Neural progenitor cell (in vitro differentiated cells): ENCODE data around the gene SIX3. TPM values are rescaled to one million over a fixed set of nuclear protein-coding genes. Genes with fewer than 3 reads are reported as not detected.

Source experiments
- DNase-seq: peaks from one replicate; pipeline ENCODE4 v3.0.0-alpha.2; 2016; ENCODE audit warnings: low spot score
- H2AFZ ChIP-seq: fragments of 200-600 bp; sonication (generic); replicated peaks from 2 replicates; pipeline ENCODE4 v1.6.1; 2016; ENCODE audit warnings: antibody characterized with exemption
- H3F3A ChIP-seq: fragments of 200-600 bp; sonication (generic); 2 replicates; pipeline ENCODE4 v1.6.1; 2016; ENCODE audit warnings: antibody characterized with exemption, low read depth
- H3K27ac ChIP-seq: fragments of 200-600 bp; sonication (generic); 2 replicates; pipeline ENCODE4 v1.5.1; 2016; ENCODE audit warnings: mild to moderate bottlenecking
- H3K27me3 ChIP-seq: fragments of 200-600 bp; sonication (generic); 2 replicates; pipeline ENCODE4 v1.6.1; 2016; ENCODE audit warnings: mild to moderate bottlenecking, moderate library complexity
- H3K36me3 ChIP-seq: fragments of 200-600 bp; sonication (generic); 2 replicates; pipeline ENCODE4 v1.5.1; 2016
- H3K4me1 ChIP-seq: fragments of 200-600 bp; sonication (generic); 2 replicates; pipeline ENCODE4 v1.6.1; 2016; ENCODE audit warnings: mixed run types
- H3K4me2 ChIP-seq: fragments of 200-600 bp; sonication (generic); 2 replicates; pipeline ENCODE4 v1.6.1; 2016
- H3K4me3 ChIP-seq: fragments of 200-600 bp; sonication (generic); 2 replicates; pipeline ENCODE4 v1.5.1; 2016
- H3K79me2 ChIP-seq: fragments of 200-600 bp; sonication (generic); 2 replicates; pipeline ENCODE4 v1.6.1; 2016; ENCODE audit warnings: low read depth
- H3K9ac ChIP-seq: fragments of 200-600 bp; sonication (generic); 2 replicates; pipeline ENCODE4 v1.6.1; 2016
- H3K9me3 ChIP-seq: fragments of 200-600 bp; sonication (generic); 2 replicates; pipeline ENCODE4 v1.5.1; 2016; ENCODE audit warnings: low read depth
- H4K20me1 ChIP-seq: fragments of 200-600 bp; sonication (generic); 2 replicates; pipeline ENCODE4 v1.6.1; 2016; ENCODE audit warnings: low read depth
- H3K27ac Mint-ChIP-seq: 3 replicates; pipeline ENCODE4 v1.8.0; 2021; ENCODE audit warnings: mixed read lengths
- H3K27me3 Mint-ChIP-seq: 2 replicates; pipeline ENCODE4 v1.8.0; 2022; ENCODE audit warnings: low read depth, mild to moderate bottlenecking, inconsistent platforms, moderate library complexity, mixed read lengths; ENCODE audit not compliant: insufficient read depth
- H3K36me3 Mint-ChIP-seq: 3 replicates; pipeline ENCODE4 v1.8.0; 2021; ENCODE audit warnings: mixed read lengths
- H3K4me1 Mint-ChIP-seq: 3 replicates; pipeline ENCODE4 v1.8.0; 2021; ENCODE audit warnings: mixed read lengths
- H3K4me3 Mint-ChIP-seq: 3 replicates; pipeline ENCODE4 v1.8.0; 2021; ENCODE audit warnings: mild to moderate bottlenecking, moderate library complexity, mixed read lengths
- H3K9me3 Mint-ChIP-seq: 3 replicates; pipeline ENCODE4 v1.8.0; 2020; ENCODE audit warnings: mixed read lengths
- CTCF ChIP-seq: fragments of 200-600 bp; sonication (generic); IDR thresholded peaks from 2 replicates; pipeline ENCODE4 v1.5.1; 2017; ENCODE audit warnings: antibody characterized with exemption, mild to moderate bottlenecking
- EZH2 ChIP-seq: fragments of 200-600 bp; sonication (generic); IDR thresholded peaks from 2 replicates; pipeline ENCODE4 v1.6.1; 2017; ENCODE audit warnings: antibody characterized with exemption, mild to moderate bottlenecking, moderate library complexity
- EZH2phosphoT487 ChIP-seq: fragments of 200-600 bp; sonication (generic); IDR thresholded peaks from 2 replicates; pipeline ENCODE4 v1.6.1; 2017; ENCODE audit warnings: antibody characterized with exemption
- total RNA-seq: library from RNA; depleted of rRNA; stranded (reverse); fragments of >200 nt; gene quantifications from 2 replicates; pipeline ENCODE4 v1.2.3, GENCODE V29; 2015; ENCODE audit warnings: low replicate concordance

Gene SIX3
- total RNA-seq, 1 donor from 2014 or later = 14.5 TPM

GRCh38 chr2:44969936-44970335, 28.4 kb downstream of the SIX3 start:
- Mint-ChIP-seq H3K9me3 (no peaks in the 10 kb centered on the region), H3K27me3 (peaks cover 16% of the 10 kb centered on the region), H3K27ac (no peak overlapping the region), H3K4me3 (no peak overlapping the region), H3K4me1 (peaks cover 43% of the 10 kb centered on the region), H3K36me3 (peaks cover 4% of the 10 kb centered on the region)
- Histone ChIP-seq H3K9me3 (no peaks in the 10 kb centered on the region), H3K36me3 (no peaks in the 10 kb centered on the region), H2AFZ (no peak overlapping the region), H3K9ac (no peak overlapping the region), H3K4me1 (peaks cover 41% of the 10 kb centered on the region), H3K4me2 (no peak overlapping the region), H4K20me1 (peaks cover 6% of the 10 kb centered on the region), H3F3A (peaks cover 53% of the 10 kb centered on the region), H3K79me2 (no peaks in the 10 kb centered on the region), H3K27ac (no peak overlapping the region), H3K4me3 (no peak overlapping the region), H3K27me3 (no peaks in the 10 kb centered on the region)
- DNase-seq = no peak
- TF ChIP-seq EZH2 (no peak), CTCF (no peak), EZH2phosphoT487 (no peak)

- Histone ChIP-seq H2AFZ (no peak overlapping the region), H3K36me3 (no peaks in the 10 kb centered on the region), H3K9me3 (no peaks in the 10 kb centered on the region), H3K9ac (no peak overlapping the region), H3K4me1 (peaks cover 39% of the 10 kb centered on the region), H3K79me2 (no peaks in the 10 kb centered on the region), H3F3A (peaks cover 43% of the 10 kb centered on the region), H3K27me3 (no peaks in the 10 kb centered on the region), H3K4me3 (no peak overlapping the region), H3K27ac (no peak overlapping the region), H4K20me1 (no peaks in the 10 kb centered on the region), H3K4me2 (peak overlapping the region; percentile 11)
- Mint-ChIP-seq H3K36me3 (peaks cover 4% of the 10 kb centered on the region), H3K4me1 (peaks cover 44% of the 10 kb centered on the region), H3K27ac (no peak overlapping the region), H3K27me3 (peaks cover 12% of the 10 kb centered on the region), H3K4me3 (no peak overlapping the region), H3K9me3 (no peaks in the 10 kb centered on the region)
- no peak for TF ChIP-seq EZH2
- no peak for TF ChIP-seq CTCF
- no peak for TF ChIP-seq EZH2phosphoT487
- DNase-seq = no peak
Measured at GRCh38 chr2:44970846-44971450, 29.4 kb downstream of the SIX3 start.

GRCh38 chr2:44972771-44973535, 31.5 kb downstream of the SIX3 start:
- Histone ChIP-seq H3K27ac (peak overlapping the region; percentile 92), H2AFZ (peak overlapping the region; percentile 6), H3K27me3 (no peaks in the 10 kb centered on the region), H3K4me3 (peak overlapping the region; percentile 35), H3K36me3 (no peaks in the 10 kb centered on the region), H4K20me1 (no peaks in the 10 kb centered on the region), H3K4me1 (peaks cover 39% of the 10 kb centered on the region), H3F3A (peaks cover 39% of the 10 kb centered on the region), H3K9ac (no peak overlapping the region), H3K79me2 (no peaks in the 10 kb centered on the region), H3K4me2 (peak overlapping the region; percentile 80), H3K9me3 (no peaks in the 10 kb centered on the region)
- Mint-ChIP-seq H3K27me3 (peaks cover 15% of the 10 kb centered on the region), H3K4me3 (peak overlapping the region; percentile 76), H3K4me1 (peaks cover 44% of the 10 kb centered on the region), H3K27ac (peak overlapping the region; percentile 72), H3K9me3 (no peaks in the 10 kb centered on the region), H3K36me3 (peaks cover 2% of the 10 kb centered on the region)
- peak; percentile 76 for DNase-seq
- TF ChIP-seq CTCF (no peak), EZH2phosphoT487 (no peak), EZH2 (no peak)
